GM19395 (cell line): ENCODE results near the gene PSKH1.
"Not testable (repeated sequence)": the region's sequence is repeated elsewhere in the genome, so short reads cannot be mapped to it uniquely, and the experiment has no call there.

Experiments used
- ATAC-seq: cut with Tn5 transposase; IDR thresholded peaks from one replicate; pipeline ENCODE4 v1.9.1; 2021; ENCODE audit warnings: mild to moderate bottlenecking, moderate library complexity; ENCODE audit not compliant: unreplicated experiment

Gene PSKH1

DNA sequence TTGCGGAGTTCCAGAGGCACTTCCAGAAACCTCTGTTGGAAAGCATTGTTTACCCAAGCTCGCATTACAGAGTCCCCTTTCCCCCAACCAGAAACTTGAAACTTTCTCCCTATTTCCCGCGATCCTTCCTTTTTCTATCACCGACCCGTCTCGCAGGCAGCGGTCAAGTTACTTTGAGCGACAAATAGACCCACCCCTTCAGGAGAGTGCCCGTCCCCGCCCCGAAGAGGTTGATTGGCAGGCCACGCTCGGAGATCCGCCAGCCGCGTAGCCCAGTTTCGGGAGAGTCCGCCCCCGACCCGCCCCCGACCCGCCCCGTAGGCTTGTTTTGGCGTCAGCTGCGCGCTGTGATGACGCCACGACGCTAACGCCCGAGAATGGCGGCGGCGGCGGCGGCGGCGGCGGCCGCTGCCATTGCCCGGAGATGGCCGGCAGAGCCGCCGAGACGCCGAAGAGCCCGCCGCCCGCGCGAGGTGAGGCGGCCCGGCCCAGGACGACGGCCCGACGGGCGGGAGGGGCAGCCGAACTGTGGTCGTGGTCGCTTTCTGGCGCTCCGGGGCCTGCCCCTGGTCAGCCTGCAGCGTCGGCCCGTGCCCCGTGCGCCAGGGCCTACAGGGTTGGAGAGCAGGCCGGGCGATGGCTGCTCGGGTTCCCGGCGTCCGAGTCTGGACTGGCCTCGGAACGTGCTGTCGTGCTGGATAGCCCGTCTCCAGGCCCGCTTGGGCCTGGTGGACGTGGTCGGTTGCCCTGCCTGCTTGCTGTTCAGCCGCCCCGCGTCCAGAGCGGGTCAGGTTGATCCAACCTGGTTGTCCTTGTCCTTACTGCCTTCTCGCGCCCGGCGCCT, at the start of gene PSKH1:
PSKH1 (plus strand) TSS at position 356 of the 844 bp plus-strand sequence. CDS start 15,496 bp downstream, outside the sequence.
- ATAC-seq = peak; percentile 83

- no peak for ATAC-seq
Observed at GRCh38 chr16:67843343-67843765, 49.7 kb upstream of the PSKH1 start.

DNA sequence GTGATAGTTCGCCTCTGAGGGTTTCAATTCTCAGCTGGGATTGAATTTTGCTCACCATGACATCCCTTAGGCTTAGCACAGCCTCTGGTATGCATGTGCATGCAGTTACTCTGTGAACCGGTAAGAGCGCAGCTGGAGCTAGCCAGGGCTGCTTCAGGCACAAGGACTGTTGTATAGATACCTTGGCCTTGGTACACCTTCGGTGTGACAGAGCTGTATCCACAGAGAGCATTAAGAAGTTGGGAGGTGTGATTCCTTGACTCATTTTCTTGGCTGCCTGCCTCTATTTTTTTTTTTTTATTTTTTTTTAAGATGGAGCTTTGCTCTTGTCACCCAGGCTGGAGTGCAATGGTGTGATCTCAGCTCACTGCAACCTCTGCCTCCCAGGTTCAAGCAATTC, 48.6 kb upstream of the PSKH1 start:
- ATAC-seq = no peak

- ATAC-seq = no peak
Observed at GRCh38 chr16:67845291-67846062, 47.6 kb upstream of the PSKH1 start.

DNA sequence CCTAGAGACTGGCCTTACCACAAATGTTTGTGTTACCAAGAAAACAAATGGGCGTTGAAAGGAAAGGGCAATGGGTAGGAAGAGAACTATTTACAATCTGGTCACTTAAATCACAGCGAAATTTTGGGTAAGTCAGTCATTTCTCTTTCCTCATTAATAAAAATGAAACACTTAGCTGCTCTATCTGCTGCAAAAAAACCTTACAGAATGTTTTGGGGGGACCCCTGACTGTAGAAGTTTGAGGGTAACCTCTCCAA, 47.1 kb upstream of the PSKH1 start:
- ATAC-seq = no peak

GRCh38 chr16:67846320-67847063, 46.6 kb upstream of the PSKH1 start, which contains the start of gene NUTF2:
Gene NUTF2 (plus strand): TSS chr16:67846933. CDS start chr16:67865131, 18,198 bp downstream.
- peak; percentile 62 for ATAC-seq

DNA sequence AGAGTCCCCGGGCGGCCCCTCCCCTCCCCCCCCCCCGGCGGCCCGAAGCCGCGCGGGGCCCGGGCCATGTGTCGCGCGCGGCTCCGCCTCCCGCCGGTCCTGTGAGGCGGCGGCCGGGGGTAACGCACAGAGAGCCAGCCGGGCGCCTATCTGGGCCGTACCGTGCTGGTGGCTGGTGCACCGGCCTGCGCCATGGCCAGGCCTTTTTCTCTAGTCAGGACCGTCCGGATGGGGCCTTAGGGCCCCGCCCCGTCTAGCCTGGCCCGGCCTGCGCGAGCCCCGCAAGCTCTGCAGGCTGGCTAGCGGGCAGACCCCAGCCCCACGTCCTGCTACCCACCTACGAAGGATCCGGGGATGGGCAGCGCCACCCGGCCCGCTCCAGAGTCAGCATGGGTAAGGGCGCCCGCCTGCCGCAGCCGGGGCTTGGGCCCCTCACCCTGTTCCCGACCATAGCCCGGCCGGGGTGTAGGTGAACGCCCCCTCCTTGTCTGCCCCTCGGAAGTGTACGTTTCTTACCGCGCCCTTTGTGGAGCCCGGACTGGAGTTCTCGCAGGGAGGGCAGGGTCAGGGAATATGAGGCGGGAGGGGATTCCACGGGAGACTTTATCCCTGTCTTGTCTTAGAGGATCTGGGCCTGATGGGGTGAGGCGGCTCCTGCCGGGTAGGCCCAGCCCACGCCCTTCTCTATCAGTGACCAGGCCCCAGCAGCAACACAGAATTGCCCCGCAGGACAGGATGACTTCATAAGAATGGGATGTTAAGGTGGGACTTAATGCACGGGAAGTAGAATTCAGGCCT, 45.8 kb upstream of the PSKH1 start, which contains the start of gene CENPT:
CENPT (minus strand) TSS at position 630 of the 798 bp plus-strand sequence. CDS start 13,834 bp downstream, outside the sequence.
- ATAC-seq = peak; percentile 32

- ATAC-seq = no peak
Observed at GRCh38 chr16:67848118-67848517, 44.9 kb upstream of the PSKH1 start.

DNA sequence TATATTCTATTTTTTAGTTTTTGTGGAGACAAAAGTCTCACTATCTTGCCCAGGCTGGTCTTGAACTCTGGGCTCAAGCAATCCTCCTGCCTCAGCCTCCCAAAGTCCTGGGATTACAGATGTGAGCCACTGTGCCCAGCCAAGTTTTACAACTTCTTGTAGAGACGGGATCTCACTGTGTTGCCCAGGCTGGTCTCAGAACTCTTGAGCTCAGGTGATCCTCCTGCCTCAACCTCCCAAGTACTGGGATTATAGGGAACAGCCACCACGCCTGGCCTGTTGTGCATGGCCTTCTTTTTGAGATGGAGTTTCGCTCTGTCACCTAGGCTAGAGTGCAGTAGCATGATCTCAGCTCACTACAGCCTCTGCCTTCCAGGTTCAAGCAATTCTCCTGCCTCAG, 39.4 kb upstream of the PSKH1 start:
- ATAC-seq = no peak

DNA sequence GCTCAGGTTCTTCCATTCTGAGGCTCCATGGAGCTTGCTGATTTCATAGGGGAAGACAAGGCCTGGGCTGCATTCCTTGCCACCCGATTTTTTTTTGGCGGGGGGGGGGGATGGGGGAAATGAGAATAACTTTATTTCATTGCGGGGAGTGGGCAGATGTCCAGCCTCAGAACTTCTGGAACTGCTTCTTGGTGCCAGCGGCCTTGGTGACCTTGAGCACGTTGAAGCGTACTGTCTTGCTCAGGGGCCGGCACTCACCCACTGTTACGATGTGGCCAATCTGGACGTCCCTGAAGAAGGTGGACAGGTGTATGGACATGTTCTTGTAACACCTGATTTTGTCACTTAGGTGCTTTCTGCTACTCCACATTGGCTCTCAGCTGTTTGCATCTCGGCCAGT, 37.3 kb upstream of the PSKH1 start:
- ATAC-seq = no peak

GRCh38 chr16:67856927-67857546, 36.0 kb upstream of the PSKH1 start:
- no peak for ATAC-seq

- no peak for ATAC-seq
Observed at GRCh38 chr16:67857547-67858233, 35.4 kb upstream of the PSKH1 start.

- ATAC-seq = no peak
Observed at GRCh38 chr16:67858500-67858899, 34.6 kb upstream of the PSKH1 start.

GRCh38 chr16:67860589-67861398, 32.3 kb upstream of the PSKH1 start:
- no peak for ATAC-seq

DNA sequence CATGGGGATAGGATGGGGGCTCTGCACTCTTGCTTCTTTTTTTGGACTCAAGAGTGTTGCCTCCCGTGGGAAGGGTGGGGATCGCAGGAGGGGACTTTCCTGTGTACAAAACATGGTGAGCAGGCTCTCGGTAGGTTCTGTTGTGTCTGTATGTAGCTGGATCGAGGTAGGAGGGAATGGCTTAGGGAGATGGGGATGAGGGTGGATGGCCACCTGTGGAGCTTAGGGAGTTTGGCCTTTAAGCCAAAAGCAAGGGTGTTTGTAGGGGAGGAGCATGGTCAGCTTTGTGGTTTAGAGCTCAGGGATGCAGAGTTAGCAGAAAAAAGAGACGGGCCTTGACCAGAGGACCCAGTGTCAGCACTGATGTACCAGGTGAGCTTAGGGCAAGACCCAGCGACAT, 31.2 kb upstream of the PSKH1 start:
- ATAC-seq = no peak

DNA sequence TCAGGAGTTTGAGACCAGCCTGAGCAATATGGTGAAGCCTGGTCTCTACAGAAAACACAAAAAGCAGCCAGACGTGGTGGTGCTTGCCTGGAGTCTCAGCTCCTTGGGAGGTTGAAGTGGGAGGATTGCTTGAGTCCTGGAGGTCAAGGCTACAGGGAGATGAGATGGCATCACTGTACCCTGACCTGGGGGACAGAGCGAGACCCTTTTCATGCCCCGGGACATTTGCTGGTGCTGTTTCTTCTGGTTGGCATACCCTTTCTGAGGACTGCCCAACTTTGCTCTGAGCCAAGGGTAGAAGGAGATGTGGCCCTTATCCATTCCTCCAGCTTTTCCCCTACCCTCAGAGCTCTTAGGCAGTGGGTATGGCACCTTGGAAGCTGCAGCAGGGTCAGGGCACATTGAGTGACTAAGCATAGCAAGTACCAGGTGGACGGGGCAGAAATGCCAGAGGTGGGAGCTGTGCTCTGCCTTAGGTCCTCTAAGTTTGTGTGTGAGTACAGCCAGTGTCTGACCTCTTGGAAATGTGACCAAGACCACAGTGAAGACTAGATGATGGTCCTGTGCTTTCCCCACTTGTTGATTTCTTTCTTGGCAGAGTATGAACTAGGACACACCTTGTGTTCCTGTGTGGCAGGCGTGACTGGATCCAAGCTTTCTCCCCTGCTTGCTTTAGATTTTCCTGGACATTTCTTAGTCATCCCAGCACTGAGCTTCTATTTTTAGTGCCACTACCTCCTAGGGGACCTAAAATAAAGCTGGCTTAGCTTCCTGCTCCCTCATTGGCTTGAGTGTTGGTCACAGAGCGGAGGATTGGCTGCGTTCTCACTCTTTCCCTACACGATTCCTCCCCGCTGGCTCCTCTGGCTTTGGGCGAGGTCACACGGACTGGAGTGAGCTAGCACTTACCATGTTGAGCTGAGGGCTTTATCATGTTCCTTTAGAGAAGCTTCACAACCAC, 30.2 kb upstream of the PSKH1 start:
- ATAC-seq = no peak

GRCh38 chr16:67864044-67864443, 29.0 kb upstream of the PSKH1 start:
- ATAC-seq = not testable (repeated sequence)
